BLaER1 treated with 17β-estradiol and CSF1 and Interleukin-3, amounts not matched to agents 10 nM and 100 nM (cell line): ENCODE data around the gene CYSTM1.
A peak's percentile ranks its signal among the peaks of the same experiment; 100 is the strongest.

Experiments
- H3K27ac ChIP-seq, 11 experiments: shearing (Covaris generic); formaldehyde crosslinking; 2 replicates each; pipeline ENCODE4 v1.8.1; 2022
- H3K27me3 ChIP-seq, 11 experiments: shearing (Covaris generic); formaldehyde crosslinking; 2 replicates each; pipeline ENCODE4 v1.8.1; 2022
- H3K36me3 ChIP-seq, 11 experiments: shearing (Covaris generic); formaldehyde crosslinking; 2 replicates each; pipeline ENCODE4 v1.8.1; 2022
- H3K4me1 ChIP-seq, 10 experiments: shearing (Covaris generic); formaldehyde crosslinking; 2 replicates each; pipeline ENCODE4 v1.8.1; 2022
- H3K4me2 ChIP-seq, 11 experiments: shearing (Covaris generic); formaldehyde crosslinking; 2 replicates each; pipeline ENCODE4 v1.8.1; 2022
- H3K4me3 ChIP-seq, 10 experiments: shearing (Covaris generic); formaldehyde crosslinking; 2 replicates each; pipeline ENCODE4 v1.8.1; 2022
- H3K9ac ChIP-seq, 11 experiments: shearing (Covaris generic); formaldehyde crosslinking; 2 replicates each; pipeline ENCODE4 v1.8.1; 2022
- H3K9me3 ChIP-seq, 11 experiments: shearing (Covaris generic); formaldehyde crosslinking; replicated peaks in 1 of 11; 2 replicates each; pipeline ENCODE4 v1.8.1; 2022
- H4K20me1 ChIP-seq, 11 experiments: shearing (Covaris generic); formaldehyde crosslinking; 2 replicates each; pipeline ENCODE4 v1.8.1; 2022
- Cebpa-rat ChIP-seq, 11 experiments: shearing (Covaris generic); IDR thresholded peaks; 2 replicates each; pipeline ENCODE4 v1.8.1; 2022

The CYSTM1 gene

DNA sequence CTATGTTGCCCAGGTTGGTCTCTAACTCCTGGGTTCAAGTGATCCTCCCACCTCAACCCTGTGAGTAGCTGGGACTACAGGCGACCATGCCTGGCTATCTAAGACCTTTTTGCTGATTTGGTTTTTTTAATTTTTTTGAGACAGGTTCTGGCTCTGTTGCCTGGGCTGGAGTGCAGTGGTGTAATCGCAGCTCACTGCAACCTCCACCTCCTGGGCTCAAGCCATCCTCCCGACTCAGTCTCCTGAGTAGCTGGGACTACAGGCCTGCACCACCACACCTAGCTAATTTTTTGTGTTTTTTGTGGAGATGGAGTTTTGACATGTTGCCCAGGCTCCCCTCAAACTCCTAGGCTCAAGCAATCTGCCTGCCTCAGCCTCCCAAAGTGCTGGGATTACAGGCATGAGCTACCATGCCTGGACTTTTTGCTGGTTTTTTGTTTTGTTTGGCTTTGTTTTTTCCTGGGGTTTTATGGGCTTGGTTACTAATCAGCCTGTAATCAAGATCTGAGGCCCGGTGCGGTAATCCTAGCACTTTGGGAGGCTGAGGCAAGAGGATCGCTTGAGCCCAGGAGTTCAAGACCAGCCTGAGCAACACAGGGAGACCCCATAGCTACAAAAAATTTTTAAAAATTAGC, 3.6 kb downstream of the CYSTM1 start:
- peaks cover 0 to 29% (median 0%) of the 10 kb centered on the region in 11 experiments; a peak in 5 of 22 replicates for H4K20me1 ChIP-seq
- H3K27me3 ChIP-seq: no peaks in the 10 kb centered on the region
- no peak overlapping the region for H3K27ac ChIP-seq
- H3K9me3 ChIP-seq: no peaks in the 10 kb centered on the region
- TF ChIP-seq Cebpa-rat (IDR thresholded peaks at IDR 0.05): no peak
- no peak overlapping the region for H3K4me3 ChIP-seq
- no peak overlapping the region for H3K9ac ChIP-seq
- H3K4me1 ChIP-seq: peaks cover 19 to 59% (median 26%) of the 10 kb centered on the region in 10 experiments
- H3K36me3 ChIP-seq: no peaks in the 10 kb centered on the region
- no peak overlapping the region for H3K4me2 ChIP-seq

DNA sequence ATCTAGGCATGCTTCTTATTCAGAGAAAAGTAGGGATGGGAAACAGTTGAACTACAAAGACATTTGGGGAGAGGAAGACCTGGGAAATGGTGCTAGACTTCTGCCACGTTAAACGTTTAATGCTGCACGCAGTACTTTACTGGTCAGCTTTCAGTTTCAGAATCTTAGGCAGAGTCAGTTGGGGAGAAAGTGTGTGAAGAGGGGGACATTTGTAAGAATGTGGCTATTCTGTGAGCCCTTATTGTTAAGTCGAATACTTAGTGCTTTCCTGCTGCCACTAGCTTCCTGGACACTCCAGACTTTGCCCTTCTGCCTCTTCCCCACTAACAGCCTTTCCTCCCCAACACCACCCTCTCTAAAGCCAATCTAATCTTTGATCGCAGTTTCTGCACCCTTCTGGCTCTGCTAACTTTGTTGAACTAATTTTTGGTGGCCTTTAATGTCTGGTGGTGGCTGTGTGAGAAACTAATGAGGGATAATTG, 6.1 kb downstream of the CYSTM1 start:
- Histone ChIP-seq H3K9ac (no peak overlapping the region), H3K36me3 (no peaks in the 10 kb centered on the region), H3K4me2 (peak overlapping the region in 6 of 11 experiments; percentile 0 to 24 (median 16); a peak in 7 of 22 replicates), H3K4me1 (peaks cover 10 to 61% (median 18%) of the 10 kb centered on the region in 10 experiments), H3K9me3 (no peaks in the 10 kb centered on the region), H3K4me3 (no peak overlapping the region), H3K27ac (no peak overlapping the region), H3K27me3 (no peaks in the 10 kb centered on the region), H4K20me1 (peaks cover 0 to 46% (median 0%) of the 10 kb centered on the region in 11 experiments; a peak in 5 of 22 replicates)
- TF ChIP-seq Cebpa-rat (IDR thresholded peaks at IDR 0.05): no peak

GRCh38 chr5:140181525-140181924, 6.5 kb downstream of the CYSTM1 start:
- H3K9me3 ChIP-seq: no peaks in the 10 kb centered on the region
- no peaks in the 10 kb centered on the region for H3K27me3 ChIP-seq
- peaks cover 0 to 51% (median 0%) of the 10 kb centered on the region in 11 experiments; a peak in 5 of 22 replicates for H4K20me1 ChIP-seq
- H3K27ac ChIP-seq: no peak overlapping the region
- H3K4me2 ChIP-seq: peak overlapping the region in 2 of 11 experiments; percentile 14 to 93; a peak in 2 of 22 replicates
- no peaks in the 10 kb centered on the region for H3K36me3 ChIP-seq
- TF ChIP-seq Cebpa-rat (IDR thresholded peaks at IDR 0.05): no peak
- no peak overlapping the region for H3K9ac ChIP-seq
- peaks cover 5 to 61% (median 13%) of the 10 kb centered on the region in 10 experiments for H3K4me1 ChIP-seq
- no peak overlapping the region for H3K4me3 ChIP-seq

DNA sequence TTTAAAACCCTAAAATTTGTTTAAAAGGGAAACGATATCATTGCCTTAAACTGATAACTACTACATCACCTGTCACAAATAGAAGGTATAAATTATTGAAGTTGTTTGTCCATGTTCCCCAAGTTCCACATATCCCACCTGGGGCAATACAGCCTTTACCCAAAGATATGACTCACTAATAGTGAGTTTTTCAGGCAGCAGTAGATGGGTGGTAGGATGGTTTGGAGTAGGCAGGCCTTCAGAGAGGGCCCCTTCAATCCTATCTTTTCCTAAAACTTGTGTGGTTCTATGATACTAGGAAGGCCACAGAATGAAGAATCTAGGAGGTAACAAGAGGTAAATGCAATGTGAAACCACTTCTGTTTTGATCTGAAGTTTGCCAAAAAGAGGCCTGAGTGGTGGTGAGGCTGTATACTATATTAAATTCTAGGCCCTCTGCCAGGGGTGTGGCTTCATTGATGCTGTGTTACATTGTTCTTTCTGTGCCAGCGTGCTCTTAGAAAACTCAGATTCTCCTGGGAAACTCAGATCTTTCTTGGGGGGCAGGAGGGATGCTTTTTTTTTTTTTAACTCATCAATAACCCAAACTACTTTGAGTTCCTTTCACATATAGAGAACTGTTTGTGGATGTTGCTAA, 7.2 kb downstream of the CYSTM1 start:
- H3K27ac ChIP-seq: peak overlapping the region in 2 of 11 experiments; percentile 23 to 52; a peak in 3 of 22 replicates
- H3K4me2 ChIP-seq: peak overlapping the region in 4 of 11 experiments; percentile 21 to 93 (median 53); a peak in 7 of 22 replicates

DNA sequence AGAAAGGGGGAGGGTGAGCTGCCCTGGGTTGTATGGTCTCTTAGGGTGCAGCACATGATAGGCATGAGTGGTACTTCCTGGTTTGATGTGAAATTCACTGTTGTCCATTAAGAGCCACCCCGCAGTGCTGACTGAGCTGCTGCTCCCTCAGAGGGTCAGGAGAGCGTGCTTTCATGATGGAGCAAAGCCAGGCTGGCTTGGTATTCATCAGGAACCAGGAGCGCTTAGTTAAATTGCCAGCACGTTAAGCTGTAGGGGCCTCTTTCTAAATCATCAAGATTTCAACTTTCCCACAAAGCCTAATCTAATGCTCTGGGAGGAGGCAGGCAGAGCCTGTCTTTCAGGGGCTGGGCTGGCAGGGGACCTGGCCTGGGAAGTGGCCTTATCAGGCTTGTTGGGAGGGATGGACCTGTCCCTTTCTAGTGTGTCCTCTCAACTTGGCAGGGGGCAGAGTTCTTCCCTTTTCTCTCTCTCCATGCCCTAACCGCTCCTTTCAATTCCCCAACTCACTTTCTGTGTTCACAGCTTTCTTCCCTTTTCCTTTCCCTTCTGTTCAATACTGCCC, 7.9 kb downstream of the CYSTM1 start:
- Histone ChIP-seq H3K9ac (no peak overlapping the region), H3K36me3 (no peaks in the 10 kb centered on the region), H3K27me3 (no peaks in the 10 kb centered on the region), H4K20me1 (peaks cover 0 to 50% (median 0%) of the 10 kb centered on the region in 11 experiments; a peak in 5 of 22 replicates), H3K9me3 (no peaks in the 10 kb centered on the region), H3K4me1 (peaks cover 0 to 51% (median 8%) of the 10 kb centered on the region in 10 experiments; a peak in 13 of 20 replicates), H3K4me3 (no peak overlapping the region), H3K27ac (peak overlapping the region in 4 of 11 experiments; percentile 22 to 52 (median 28); a peak in 5 of 22 replicates), H3K4me2 (peak overlapping the region in 5 of 11 experiments; percentile 21 to 93 (median 45); a peak in 10 of 22 replicates)
- TF ChIP-seq Cebpa-rat (IDR thresholded peaks at IDR 0.05): no peak

More for the DNA sequence above, 7.2 kb downstream of the CYSTM1 start:
- Histone ChIP-seq H3K4me3 (no peak overlapping the region), H3K27me3 (no peaks in the 10 kb centered on the region), H3K9ac (no peak overlapping the region), H3K36me3 (no peaks in the 10 kb centered on the region), H4K20me1 (peaks cover 0 to 51% (median 0%) of the 10 kb centered on the region in 11 experiments; a peak in 5 of 22 replicates), H3K9me3 (no peaks in the 10 kb centered on the region), H3K4me1 (peaks cover 0 to 58% (median 8%) of the 10 kb centered on the region in 10 experiments; a peak in 16 of 20 replicates)
- no peak for TF ChIP-seq Cebpa-rat (IDR thresholded peaks at IDR 0.05)

DNA sequence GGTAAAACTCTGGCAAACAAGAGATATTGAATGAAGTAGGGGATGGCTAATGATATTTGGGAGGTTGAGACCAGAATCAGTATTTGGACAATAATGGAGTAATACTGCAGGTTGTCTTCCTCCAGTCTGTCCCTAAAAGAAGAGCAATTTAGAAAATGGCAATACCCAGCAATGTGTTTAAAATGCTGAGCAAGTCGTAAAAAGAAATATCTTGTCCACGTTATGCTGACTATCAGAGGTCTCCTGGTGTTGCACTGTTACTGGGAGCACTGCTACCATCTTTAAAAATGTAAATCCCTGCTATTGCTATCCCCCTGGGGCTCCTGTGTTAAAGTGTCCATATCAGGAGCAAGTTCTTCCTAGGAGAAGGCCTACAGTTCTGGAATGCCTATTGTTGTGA, 10.4 kb downstream of the CYSTM1 start:
- Histone ChIP-seq H3K27ac (no peak overlapping the region), H3K36me3 (peaks cover 0 to 6% (median 0%) of the 10 kb centered on the region in 11 experiments; a peak in 1 of 22 replicates), H3K4me1 (peaks cover 0 to 56% (median 8%) of the 10 kb centered on the region in 10 experiments; a peak in 13 of 20 replicates), H3K9me3 (0 out of 22 replicates have a peak, but pooled peaks cover 0 to 6% (median 0%) of the 10 kb centered on the region in 11 experiments), H3K4me3 (no peak overlapping the region), H3K9ac (no peak overlapping the region), H3K4me2 (peak overlapping the region in 2 of 11 experiments; percentile 24 to 33; a peak in 3 of 22 replicates), H4K20me1 (peaks cover 0 to 52% (median 0%) of the 10 kb centered on the region in 11 experiments; a peak in 4 of 22 replicates), H3K27me3 (no peaks in the 10 kb centered on the region)
- TF ChIP-seq Cebpa-rat (IDR thresholded peaks at IDR 0.05): no peak

- Histone ChIP-seq H3K9me3 (0 out of 22 replicates have a peak, but pooled peaks cover 0 to 6% (median 0%) of the 10 kb centered on the region in 11 experiments), H3K27ac (no peak overlapping the region), H3K4me1 (peaks cover 0 to 53% (median 5%) of the 10 kb centered on the region in 10 experiments; a peak in 12 of 20 replicates), H3K36me3 (peaks cover 0 to 6% (median 0%) of the 10 kb centered on the region in 11 experiments; a peak in 1 of 22 replicates), H3K4me3 (no peak overlapping the region), H3K9ac (no peak overlapping the region), H3K4me2 (peak overlapping the region in 2 of 11 experiments; percentile 24 to 33; a peak in 2 of 22 replicates), H3K27me3 (no peaks in the 10 kb centered on the region), H4K20me1 (peaks cover 0 to 56% (median 0%) of the 10 kb centered on the region in 11 experiments; a peak in 4 of 22 replicates)
- TF ChIP-seq Cebpa-rat (IDR thresholded peaks at IDR 0.05): no peak
These were observed 11.3 kb downstream of the CYSTM1 start for GRCh38 chr5:140186267-140186671.

DNA sequence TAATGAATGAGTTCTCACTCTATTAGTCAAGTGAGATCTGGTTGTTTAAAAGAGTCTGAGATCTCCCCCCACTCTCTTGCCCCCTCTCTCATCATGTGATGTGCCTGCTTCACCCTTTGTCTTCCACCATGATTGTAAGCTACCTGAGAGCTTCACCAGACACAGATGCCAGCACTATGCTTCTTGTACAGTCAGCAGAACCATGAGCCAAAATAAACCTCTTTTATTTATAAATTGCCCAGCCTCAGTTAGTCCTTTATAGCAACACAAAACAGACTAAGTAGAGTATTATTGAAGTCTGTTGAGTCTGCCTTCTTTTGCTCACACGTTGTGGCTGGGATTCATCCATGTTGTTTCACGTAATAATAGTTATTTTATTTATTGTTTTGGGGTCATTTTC, 14.3 kb downstream of the CYSTM1 start:
- Histone ChIP-seq H3K27ac (no peak overlapping the region), H3K36me3 (peaks cover 0 to 16% (median 0%) of the 10 kb centered on the region in 11 experiments; a peak in 3 of 22 replicates)

More for the DNA sequence above, 14.3 kb downstream of the CYSTM1 start:
- Histone ChIP-seq H3K4me1 (peaks cover 0 to 27% (median 0%) of the 10 kb centered on the region in 10 experiments; a peak in 4 of 20 replicates), H4K20me1 (peaks cover 0 to 71% (median 0%) of the 10 kb centered on the region in 11 experiments; a peak in 3 of 22 replicates), H3K9me3 (0 out of 22 replicates have a peak, but pooled peaks cover 0 to 6% (median 0%) of the 10 kb centered on the region in 11 experiments), H3K27me3 (no peaks in the 10 kb centered on the region), H3K4me2 (no peak overlapping the region), H3K9ac (no peak overlapping the region), H3K4me3 (no peak overlapping the region)
- no peak for TF ChIP-seq Cebpa-rat (IDR thresholded peaks at IDR 0.05)
